NCI-H524 (cell line): ENCODE measurements around the gene ECE2.

Experiments
- DNase-seq, 2 experiments: peaks; one replicate each; lab custom pipeline; 2025; lab: John Stamatoyannopoulos, UW

The ECE2 gene

GRCh38 chr3:184275961-184276910 is at the start of gene ECE2:
ECE2 (plus strand) TSS chr3:184276022; CDS start chr3:184276154, 132 bp downstream.
- DNase-seq, result no peak

DNA sequence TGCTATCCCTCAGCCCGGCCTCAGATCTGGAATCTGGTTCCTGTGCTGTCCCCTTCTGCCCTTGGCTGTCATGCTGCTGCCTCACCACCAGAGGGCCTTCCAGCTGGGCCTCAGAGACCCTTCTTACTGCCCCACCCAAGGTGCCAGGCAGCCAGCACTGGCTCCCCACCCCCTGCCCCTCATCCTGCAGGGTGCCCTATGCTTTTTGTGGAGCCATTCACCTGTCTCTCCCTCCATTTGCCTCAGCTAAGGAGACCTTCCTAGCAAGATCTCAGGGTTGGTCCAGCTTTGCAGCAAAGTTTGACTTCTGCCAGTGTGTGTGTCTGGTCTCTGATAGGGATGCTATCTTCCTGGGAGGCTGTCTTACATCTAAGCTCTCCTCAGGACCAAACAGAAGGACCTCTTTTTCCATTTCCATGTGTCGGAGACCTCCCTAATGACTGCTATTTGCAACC is 48.3 kb upstream of the ECE2 start:
- peak; percentile 34 to 40 for DNase-seq

DNA sequence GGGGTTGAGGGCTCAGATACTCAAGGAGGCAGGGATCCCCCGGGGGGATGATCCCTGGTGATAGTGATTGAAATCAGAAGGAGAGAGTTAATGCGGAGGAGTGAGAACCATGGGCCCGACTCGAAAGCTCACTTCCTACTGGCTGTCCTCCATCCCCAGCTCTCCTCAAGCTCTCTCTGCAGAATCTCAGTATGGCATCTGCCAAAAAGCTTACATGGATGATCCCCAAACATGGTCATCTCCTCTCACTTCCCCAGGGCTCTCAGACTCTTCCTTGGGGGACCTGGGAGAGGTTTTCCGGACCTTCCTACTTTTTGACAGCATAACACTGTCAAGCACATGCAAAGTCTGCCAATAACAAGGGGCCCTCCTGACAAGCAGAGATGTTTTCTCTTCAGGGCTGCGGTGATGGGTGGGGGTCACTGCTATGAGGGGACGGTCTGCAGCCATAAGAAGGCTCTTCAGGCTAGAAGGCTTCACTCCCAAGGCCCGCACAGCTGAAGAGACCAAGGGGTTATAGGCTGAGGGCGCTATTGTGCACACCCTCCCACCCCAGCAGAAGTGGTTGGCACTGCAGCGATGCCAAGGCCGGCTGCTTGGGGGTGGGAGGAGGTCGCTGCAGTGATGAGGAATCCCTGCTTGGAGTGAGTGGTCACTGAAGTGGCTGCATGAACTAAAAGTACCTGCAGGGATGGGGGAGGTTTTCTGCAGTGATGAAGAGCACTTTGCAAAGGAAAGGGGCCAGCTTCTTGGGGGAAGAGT is 47.3 kb upstream of the ECE2 start:
- DNase-seq, result peak in 1 of 2 experiments; percentile 40

GRCh38 chr3:184229394-184230080 is 46.3 kb upstream of the ECE2 start, which contains the start of gene VWA5B2:
VWA5B2 (plus strand) TSS chr3:184229585; CDS start chr3:184230529, 944 bp downstream.
- peak; percentile 60 to 85 for DNase-seq

DNA sequence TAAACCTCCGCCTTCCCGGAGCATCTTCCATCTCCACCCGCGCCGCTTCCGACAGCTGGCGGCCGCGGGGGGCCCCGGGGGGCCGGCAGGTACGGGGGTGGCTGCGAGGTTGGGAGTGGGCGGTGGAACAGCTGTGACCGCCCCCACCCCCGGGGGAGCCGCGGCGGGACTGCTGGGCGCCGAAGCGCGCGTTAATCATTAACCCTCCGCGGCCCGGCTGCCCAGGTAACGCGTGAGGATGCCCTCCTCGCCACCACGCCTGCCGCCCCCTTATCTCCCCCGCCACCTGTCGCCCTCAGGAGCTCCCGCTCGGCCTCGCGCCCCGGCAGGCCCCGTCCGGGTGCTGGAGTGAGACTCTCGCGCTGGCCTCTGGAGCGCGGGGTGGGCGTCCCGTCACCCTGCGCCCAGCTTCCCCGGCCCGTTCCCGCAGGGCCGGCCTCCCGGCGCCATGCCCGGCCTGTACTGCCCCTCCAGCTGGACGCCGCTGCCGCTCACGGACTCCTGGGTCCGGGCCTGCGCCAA is 45.7 kb upstream of the ECE2 start:
- DNase-seq, result peak; percentile 44 to 69

- DNase-seq, result no peak
These were observed 45.0 kb upstream of the ECE2 start for GRCh38 chr3:184230603-184231528.

GRCh38 chr3:184231671-184232070 is 44.2 kb upstream of the ECE2 start:
- no peak for DNase-seq

GRCh38 chr3:184233127-184233843 is 42.5 kb upstream of the ECE2 start:
- DNase-seq, result no peak

DNA sequence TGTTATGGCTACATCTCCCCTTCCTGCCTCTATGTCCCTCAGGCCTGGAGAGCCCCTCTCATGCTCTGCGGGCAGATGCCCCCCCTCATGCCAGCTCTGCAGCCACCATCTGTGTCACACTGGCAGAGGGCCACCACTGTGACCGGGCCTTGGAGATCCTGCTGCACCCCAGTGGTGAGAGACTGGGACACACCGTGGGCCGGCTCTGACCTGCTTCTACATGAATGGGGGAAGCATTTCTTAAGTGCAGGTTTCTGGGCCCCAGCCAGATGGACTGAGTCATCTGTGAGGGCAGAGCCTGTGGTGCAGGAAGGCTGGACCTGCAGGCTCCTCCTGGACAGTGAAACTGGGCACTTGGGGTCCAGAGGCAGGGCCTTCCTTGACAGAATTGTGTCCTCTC is 41.6 kb upstream of the ECE2 start:
- peak; percentile 92 for DNase-seq

- DNase-seq, result peak; percentile 64 to 72
These were observed 41.0 kb upstream of the ECE2 start for GRCh38 chr3:184234671-184235380.

- DNase-seq, result peak; percentile 95 to 98
These were observed 40.3 kb upstream of the ECE2 start for GRCh38 chr3:184235381-184236032.

DNA sequence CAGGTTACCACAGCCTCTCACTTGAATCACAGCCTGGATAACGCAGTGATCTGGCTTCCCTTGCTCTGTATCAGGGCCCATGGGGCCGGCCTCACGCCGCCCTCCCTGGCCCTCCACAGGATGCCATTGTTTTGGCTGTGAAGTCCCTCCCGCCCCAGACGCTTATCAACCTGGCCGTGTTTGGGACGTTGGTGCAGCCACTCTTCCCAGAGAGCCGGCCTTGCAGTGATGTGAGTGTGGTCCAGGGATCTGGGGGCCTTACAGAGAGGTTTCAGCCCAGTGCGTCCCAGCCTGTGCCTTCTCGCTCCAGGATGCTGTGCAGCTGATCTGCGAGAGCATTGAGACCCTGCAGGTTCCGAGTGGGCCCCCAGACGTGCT is 39.8 kb upstream of the ECE2 start:
- no peak for DNase-seq

- peak in 1 of 2 experiments; percentile 80 for DNase-seq
These were observed 39.2 kb upstream of the ECE2 start for GRCh38 chr3:184236636-184237035.

DNA sequence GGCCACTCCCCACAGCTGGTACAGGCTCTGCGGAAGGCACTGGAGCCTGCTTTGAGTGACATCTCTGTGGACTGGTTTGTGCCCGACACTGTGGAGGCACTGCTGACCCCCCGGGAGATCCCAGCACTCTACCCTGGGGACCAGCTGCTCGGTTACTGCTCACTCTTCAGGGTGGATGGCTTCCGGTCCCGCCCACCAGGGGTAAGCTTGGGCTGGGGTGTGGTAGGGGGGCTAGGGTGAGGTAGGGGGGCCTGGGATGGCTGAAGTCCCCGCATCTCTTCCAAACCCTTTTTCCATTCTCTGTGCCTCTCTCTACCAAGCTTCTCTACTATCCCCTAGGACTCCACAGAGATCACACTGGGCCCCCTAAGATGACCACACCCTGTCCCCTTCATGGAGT is 38.6 kb upstream of the ECE2 start:
- DNase-seq, result peak in 1 of 2 experiments; percentile 61

GRCh38 chr3:184237807-184238206 is 38.0 kb upstream of the ECE2 start:
- no peak for DNase-seq

DNA sequence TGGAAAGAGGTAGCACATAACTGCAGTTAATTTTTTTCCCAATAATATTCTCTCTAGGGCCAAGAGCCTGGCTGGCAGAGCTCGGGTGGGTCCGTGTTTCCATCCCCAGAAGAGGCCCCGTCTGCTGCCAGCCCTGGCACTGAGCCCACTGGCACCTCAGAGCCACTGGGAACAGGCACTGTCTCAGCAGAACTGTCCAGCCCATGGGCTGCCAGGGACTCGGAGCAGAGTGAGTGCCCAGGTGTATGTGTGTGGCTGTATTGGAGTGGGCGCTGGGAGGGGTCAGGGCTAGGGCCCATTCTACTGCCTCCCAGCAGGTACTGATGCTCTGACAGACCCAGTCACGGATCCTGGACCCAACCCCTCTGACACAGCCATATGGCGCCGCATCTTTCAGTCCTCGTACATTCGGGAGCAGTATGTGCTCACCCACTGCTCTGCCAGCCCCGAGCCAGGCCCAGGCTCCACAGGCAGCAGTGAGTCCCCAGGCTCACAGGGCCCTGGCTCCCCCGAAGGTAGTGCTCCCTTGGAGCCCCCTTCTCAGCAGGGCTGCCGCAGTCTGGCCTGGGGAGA is 37.5 kb upstream of the ECE2 start:
- no peak for DNase-seq

- no peak for DNase-seq
These were observed 36.6 kb upstream of the ECE2 start for GRCh38 chr3:184239221-184239620.

GRCh38 chr3:184239708-184240107 is 36.1 kb upstream of the ECE2 start:
- no peak for DNase-seq
